Activated T-cell treated with anti-CD3 and anti-CD28 coated beads, Interleukin-2, amount 50 U/mL, for 1 hour (primary cell): ENCODE results near the gene WNT7A.
"Not testable (repeated sequence)": the region's sequence is repeated elsewhere in the genome, so short reads cannot be mapped to it uniquely, and the experiment has no call there.

Source experiments
- DNase-seq: peaks from one replicate; pipeline ENCODE4 v3.0.0-alpha.2; 2020

WNT7A gene

DNA sequence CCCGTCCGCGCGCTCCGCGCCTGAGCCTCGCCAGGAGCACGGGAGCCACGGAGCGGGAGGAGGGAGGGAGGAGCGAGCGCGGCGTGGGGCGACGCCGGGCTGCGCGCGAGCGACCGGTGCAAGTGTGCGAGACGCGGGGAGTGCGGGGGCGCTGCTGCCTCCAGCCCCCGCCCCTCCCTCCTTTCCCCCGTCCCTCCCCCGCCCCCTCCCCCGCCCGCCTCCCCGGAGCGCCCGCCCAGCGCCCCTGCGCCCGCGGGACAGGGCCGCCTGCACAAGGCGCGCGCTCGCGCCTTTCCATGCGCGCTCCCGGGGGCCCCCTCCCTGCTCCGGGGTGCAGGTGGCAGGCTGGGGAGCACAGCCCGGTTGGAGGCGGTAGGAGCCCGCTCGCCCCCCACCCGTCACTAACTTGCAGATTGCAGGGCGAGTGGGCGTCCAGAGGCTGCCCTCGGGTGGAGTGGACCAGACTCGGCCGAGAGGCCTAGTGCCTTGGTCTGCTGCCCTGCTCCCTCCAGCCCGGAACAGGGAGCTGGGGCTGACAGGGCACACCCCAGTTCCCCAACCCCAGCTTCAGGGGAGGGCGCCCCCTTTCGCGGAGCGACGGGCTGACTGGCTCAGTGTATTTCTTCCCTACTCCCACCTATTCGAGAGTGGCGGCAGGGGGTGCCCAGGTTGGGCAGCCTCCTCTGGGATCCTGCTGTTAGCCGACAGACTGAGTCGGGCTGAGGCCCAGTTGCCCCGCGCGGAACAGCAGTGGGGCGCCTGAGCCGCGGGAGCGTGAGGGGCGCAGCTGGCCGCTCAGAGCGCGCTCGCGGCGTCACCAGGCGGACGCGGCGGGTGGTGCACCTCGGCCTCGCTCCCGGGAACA is at the start of gene WNT7A:
Gene WNT7A (minus strand): TSS at position 126 of the 865 bp plus-strand sequence. CDS start 255 bp downstream, outside the sequence.
- DNase-seq: peak; percentile 76

DNA sequence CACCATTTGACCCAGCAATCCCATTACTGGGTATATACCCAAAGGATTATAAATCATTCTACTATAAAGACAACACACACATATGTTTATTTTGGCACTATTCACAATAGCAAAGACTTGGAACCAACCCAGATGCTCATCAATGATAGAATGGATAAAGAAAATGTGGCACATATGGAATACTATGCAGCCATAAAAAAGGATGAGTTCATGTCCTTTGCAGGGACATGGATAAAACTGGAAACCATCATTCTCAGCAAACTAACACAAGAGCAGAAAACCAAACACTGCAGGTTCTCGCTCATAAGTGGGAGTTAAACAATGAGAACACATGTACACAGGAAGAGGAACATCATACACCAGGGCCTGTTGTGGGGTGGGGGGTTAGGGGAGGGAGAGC is 48.9 kb upstream of the WNT7A start:
- DNase-seq: not testable (repeated sequence)

DNA sequence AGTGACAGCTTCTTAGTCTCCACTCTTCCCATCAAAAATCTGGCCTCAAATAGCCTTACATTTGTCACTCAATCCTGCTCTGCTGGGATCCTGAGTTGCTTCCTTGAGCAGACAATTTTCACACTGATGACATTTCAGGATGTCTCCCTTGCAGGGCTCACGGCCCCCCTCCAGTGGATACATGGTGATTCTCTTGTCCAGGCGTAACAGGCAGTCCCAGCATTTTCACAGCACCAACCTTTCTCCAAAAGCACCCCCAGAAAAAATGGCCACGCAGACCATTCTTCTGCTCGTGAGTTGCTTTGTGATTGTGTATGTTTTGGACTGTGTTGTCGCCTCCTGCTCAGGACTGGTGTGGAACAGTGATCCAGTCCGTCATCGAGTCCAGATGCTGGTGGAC is 47.4 kb upstream of the WNT7A start:
- DNase-seq: no peak

DNA sequence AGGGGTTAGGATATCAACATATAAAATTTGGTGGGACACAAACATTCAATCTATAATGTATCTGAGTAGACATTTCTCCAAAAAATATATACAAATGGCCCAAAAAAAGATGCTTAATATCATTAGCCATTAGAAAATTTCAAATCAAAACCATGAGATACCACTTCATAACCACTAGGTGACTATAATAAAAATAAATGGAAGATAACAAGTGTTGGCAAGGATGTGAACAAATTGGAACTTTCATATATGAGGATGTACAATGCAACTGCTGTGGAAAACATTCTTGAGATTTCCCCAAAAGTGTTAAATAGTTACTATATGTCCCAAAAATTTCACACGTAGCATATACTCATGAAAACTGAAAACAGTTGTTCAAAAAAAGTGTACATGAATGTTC is 36.5 kb upstream of the WNT7A start:
- no peak for DNase-seq

DNA sequence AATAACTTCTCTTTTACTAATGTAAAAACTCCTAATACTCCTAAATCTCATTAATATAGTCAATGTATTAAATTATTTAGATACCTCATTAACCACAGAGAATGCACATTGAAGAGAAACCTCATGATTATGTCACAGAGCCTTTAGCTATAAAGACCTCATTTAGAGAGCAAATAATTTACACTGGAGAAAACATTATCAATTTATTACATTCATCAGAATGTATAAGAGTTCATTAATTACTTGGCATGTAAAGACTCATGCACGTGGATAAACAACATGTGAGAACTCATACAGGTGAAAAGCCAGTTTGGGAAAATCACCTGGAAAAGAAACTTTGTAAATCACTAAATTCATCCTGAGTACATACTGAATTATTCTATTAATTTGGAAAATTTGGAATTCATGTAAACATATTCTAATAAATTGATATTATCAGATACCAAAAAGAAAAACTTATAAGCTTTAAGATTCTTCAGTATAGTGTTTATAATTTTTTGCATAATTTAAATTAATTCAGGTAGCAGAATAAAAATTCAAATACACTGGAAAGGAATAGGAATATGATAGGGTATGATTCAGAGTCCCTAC is 22.9 kb upstream of the WNT7A start:
- DNase-seq: no peak

DNA sequence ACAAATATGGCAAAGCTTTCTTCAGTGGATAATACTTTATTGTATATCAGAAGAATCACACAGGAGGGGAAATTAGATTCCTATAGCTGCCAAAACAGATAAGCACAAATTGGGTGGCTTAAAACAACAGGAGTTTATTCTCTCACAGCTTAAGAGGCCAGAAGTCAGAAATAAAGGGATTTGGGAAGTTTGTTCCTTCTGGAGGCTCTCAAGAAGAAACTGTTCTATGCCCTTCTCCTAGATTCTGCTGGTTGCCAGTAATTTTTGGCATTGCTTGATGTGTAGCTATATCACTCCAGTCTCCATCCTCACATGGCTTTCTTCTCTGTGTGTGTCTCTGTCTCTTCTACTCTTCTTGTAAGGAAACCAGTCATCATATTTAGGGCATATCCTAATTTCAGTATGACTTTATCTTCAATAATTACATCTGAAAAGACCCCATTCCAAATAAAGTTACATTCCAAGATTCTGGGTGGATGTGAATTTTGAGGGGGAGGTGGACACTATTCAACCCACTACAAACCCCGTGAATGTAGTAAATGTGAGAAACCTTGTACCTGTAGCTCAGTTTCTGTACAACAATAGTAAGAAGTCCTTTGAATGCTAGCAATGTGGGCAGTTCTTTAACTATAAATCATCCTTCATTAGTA is 22.2 kb upstream of the WNT7A start:
- DNase-seq: no peak

DNA sequence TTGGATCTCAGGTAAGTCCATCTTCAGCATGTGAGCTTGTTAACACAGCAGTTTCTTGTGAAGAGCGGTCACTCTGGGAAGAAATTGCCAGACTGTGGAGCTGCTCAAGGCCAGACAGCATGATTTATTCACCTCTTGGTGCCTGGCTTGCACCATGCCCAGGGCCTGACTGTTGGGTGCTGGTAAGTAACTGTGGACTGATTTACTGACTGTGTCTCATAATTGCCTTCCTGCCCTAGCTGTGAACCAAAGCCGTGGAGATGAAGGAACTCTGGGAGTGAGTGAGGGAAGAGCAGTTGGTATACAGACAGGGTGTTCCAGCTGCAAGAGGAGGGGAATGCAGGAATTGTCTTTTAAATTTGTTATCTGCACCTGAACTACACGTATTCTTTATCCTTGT is 18.5 kb upstream of the WNT7A start:
- no peak for DNase-seq

DNA sequence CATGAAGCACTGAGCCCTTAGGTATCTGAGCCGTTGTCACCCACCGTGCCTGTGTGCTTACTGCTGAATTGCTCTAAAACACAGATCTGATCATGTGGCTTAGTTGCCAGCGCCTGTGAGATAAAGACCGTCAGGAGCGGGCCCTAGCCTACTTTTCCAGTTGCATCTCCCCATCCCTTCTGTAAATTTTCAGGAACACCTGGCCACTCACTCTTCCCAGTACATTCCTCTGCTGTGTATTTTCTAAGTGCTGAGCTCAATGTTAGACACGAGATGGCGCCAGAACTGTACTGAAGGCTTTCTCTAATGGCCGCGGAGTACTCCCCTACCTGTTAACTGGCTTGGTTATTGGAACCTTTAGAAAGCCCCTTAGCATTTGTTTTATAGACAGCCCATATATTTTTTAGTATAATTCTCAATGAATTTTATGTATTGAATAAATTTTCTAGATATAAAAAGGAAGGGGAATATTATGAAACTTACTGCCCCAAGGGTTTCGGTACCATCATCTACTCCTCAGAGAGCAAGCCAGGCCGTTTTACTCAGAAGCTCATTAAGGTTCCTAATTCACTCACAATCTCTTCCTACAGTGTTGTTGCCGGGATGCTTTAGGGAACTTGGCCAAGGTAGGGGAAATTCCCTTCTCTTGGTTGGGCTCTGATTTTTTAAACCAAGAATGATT is 16.7 kb upstream of the WNT7A start:
- peak; percentile 49 for DNase-seq

DNA sequence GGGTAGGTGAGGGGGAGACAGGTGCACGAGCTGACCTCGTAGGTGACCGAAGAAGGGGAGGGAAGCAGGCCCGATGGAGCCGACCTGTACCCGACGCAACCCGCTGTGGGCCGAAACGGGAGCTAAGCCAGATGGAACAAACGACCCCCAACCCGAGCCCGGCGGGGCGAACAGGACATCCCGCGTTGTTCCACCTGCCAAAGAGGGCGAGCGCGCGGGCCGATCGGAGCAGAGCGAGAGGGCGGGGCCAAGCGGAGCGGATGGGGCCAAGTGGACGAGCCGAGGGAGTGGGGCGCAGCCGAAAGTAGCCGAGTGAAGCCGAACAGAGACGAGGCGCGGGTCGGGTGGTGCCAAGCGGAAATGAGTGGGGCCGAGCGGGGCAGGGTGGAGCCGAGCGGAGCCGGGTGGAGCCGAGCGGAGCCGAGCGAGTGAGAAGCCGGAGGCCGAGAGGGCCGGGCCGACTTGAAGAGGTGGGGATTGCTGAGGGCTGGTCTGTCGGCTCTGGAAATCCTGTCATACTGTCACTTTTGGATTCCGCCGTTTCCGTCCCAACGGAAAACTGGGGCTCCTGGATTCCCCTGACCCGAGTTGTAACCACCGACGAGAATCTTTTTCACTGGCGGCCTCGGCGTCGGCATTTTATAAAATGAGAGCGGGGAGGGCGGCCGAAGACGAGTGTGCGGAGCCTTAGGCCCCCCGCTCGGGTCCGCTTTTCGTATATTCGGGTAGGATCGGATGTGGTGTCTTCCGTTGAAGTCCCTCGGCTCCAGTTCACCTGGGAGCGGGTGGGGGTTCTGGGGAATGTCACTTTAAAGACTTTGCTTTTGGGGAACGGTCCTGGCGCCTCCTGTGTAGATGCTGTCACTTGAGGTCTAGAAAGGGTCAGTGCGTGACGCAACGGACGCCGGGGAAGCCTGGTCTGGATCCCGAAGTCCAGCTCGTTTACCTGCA is 15.6 kb upstream of the WNT7A start:
- peak; percentile 94 for DNase-seq

DNA sequence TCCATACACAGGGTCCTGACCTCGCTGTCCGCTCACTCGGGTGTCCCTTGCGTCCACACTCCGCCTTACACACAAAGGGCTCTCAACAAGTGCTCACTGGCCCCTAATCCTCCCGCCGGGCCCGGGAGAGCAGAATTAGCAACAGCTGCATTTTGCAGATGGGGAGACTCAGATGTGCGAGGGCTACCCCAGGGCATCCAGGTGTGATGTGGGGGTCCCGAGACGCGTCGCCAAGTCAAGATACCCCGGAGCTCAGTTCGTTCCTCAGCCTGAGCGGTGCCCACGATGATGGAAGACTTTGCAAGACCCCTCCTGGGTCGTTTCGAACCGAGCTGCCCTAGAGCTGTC is 14.9 kb upstream of the WNT7A start:
- DNase-seq: no peak

DNA sequence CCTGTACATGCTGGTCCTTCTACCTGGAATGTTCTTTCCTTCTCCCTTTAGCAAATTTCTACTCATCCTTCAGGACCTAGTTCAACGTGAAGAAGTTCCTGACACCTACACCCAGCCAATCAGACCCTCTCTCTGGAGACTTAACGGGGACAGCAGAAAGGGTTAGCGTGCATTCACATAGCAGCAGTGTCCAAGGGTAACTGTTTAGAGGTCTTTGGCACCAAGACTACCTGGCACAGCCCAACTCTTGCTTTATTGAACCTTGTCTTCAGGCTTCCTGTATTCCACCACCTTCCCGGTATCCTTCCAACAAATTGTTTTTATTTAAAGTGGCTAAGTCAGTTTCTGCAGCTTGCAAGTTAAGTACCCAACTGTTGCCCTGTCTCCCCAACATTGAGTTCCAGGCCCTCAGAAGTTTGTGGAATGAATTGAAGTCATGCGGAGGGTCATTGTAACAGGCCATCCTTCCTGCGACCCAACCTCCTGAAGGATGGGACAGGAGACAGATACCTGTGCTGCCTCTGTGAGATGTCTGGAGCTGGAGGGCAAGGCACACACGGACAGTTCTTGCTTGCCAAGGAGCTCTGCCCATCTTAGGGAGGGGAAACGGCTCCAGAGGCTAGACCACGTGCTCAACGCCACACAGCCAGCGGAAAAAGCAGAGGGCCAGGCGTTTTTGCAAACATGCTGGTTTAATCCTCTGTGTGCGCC is 14.4 kb upstream of the WNT7A start:
- no peak for DNase-seq

DNA sequence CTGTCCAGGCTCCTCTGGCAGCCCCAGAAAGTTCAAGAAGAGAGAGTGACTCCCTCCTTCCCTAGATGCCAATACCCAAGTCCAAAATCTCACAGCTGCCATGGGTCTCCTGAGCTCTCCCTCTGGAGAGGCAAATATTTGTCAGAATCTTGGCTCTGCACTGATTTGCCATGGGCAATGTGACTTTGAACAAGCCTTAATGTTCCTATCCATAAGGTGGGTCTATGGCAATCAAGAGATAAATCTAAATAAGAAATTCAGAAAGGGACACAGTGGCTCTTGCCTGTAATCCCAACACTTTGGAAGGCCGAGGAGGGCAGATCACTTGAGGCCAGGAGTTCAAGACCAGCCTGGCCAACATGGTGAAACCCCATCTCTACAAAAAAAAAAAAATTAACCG is 12.4 kb upstream of the WNT7A start:
- DNase-seq: no peak

DNA sequence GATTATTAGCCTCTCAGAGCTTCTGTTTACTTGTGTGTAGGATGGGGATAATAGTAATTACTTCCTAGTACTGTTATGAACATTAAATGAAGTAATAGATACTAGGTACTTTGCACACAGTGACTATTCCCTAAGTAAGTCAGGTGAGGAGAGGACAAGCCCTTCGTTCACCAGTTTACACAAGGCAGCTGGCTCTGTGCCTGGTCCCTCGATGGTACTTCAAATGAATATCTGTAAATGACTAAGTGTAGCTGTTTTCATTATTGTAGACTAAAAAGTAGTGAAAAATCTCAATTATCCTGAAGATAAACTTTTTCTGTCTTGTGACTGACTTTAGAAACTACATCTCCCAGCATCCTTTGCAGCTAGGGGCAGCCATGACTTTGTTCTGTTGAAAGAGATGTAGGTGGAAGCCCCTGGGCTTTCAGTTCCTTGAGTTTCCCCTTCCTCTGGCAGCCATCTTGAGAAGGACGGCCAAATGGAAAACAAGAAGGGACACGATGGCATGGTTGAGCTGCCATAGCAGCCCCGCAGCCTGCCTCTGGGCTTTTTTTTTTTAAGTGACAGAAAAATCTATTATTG is 11.7 kb upstream of the WNT7A start:
- no peak for DNase-seq

DNA sequence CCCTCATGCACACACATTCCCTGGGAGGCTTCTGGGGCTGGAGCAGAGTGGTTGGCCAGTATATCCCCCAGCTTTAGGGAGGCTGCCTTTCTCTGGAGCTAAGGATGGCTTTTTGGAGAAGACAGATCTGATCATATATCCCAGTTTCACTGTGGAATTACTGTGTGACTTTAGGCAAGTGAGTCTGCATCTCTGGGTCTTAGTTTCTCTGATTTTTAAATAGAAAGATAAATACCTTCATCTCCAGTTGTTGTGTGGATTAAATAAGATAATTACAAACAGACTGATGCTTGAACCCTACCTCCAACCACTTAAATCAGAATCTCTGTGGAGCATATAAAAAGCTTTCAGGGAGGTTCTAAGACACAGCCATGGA is 11.1 kb upstream of the WNT7A start:
- DNase-seq: no peak

DNA sequence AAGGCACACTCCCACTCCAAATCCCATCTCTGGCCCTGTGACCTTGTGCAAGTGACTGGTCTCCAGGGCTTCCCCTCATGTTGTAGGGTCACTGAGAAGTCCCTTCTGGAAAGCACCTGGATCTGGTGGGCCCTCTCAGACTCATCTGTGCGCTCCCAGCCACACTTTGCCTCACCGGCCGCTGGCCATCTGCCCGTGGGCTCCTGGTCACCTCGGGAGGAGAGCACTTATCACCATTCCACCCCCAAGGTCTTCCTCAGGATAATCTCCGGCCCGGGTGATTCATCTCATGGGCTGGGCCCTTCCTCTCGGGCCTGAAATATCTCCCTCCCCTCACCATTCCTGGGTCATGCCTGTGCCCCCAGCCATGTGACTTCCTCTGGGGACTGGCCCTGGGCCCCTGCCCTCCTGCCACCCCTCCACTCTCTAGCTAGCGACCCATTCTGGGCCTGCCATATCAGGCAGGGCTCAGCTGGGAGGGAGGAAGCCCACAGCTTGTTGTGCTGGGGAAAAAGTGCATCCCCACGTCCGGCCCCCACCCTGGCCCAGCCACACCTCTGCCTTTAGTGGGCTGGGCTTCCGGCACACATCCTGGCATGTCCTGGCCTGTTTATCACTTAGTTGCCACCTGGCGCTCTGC is 10.6 kb upstream of the WNT7A start:
- peak; percentile 43 for DNase-seq

DNA sequence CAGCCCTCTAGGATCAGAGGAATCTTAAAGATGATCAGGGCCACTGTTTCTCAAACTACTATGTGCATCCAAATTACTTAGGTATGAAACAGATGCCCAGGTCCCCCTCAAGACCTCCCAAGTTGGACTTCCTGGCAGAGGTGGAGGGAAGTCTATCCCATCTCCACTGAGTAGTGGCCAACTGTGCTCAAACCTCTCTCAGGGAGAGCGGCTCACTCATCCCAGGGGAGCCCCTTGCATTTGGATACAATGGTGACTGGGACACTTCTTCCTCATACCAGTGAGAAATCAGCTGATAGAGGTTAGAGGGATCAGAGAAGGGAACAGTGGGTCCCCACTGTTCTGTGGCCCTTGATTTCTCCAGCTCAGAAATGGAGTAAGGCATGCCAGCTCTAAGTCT is 8.7 kb upstream of the WNT7A start:
- no peak for DNase-seq

DNA sequence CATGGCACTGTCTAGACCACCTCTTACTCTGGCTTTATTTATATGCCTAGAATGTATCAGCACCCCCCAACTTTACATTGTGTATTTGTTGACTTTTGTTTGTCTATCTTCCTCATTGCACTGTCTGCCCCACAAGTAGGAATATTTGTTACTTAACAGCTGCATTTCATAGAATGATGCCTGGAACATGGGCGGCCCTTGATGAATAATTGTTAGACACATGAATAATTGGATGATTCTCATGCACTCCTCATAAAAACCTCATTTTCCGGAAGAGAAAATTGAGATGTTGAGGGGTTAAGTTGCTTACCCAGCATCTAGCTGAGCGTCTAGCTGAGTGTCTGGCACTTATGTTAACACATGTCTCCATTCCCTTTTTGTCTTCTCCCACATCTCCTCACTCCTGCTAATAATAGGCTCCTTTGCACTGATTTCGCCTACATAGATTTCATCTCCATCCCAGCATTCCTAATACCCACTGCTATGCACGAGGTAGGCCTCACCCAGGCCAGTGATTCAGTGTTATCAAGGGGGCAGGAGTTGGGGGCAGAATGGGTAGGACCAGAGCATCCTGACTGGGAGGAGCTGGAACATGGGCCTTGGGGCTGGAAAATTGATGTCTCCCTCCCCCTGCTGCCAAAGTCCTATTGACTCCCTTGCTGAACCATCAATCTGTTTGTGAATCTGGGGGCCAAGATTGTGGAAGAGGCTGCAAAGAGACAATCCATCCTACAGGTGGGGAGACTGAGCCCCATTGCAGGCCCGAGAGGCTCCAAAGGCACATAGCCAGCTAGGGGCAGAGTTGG is 7.8 kb upstream of the WNT7A start:
- DNase-seq: no peak

DNA sequence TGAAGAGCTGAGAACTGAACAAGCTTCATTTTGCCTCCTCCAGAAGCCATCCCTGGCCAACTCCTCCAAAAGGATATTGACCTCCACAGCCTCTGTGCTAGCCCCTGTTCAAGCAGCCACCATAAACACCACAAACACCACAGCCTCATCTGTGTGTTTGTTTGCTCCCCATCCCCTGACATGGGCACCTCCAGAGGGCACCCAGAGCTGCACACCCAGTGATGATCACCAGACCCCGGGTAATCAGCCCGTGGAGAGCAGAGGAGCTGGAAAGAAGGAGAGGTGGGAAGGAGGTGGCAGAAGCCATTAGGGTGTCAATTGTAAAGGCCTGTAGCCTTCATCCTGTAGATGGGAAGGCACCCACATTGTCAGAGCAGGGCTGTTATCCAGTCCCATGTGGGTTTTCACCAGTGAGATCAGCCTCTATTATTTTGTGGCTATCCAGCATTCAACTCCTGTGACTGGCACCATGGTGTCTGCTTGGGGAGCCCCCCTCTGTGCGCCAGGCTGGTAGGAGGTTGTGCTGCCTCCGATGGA is 6.8 kb upstream of the WNT7A start:
- no peak for DNase-seq

DNA sequence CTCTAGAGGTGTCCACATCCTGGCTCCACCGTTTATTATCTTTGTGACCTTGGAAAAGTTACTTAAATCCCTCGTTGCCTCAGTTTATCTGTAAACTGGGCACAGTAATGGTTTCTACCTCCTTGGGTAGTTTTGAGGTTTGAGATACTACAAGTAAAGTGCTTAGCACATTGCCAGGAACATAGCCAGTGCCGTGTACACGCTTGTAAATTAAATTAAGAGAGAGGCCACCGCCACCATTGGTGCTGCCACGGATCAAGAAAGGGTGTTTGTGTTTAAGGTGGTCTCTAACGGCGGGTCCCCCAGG is 5.8 kb upstream of the WNT7A start:
- no peak for DNase-seq
